Neural crest cell (in vitro differentiated cells): ENCODE data around the gene TANC1. TPM values are rescaled to one million over a fixed set of nuclear protein-coding genes. Genes with fewer than 3 reads are reported as not detected.

Experiments used
- DNase-seq: peaks from one replicate; pipeline ENCODE4 v3.0.0; 2021; ENCODE audit warnings: low read depth, mixed read lengths, low spot score
- H3K27ac Mint-ChIP-seq: one replicate; pipeline ENCODE4 v1.8.0; 2021; ENCODE audit warnings: mild to moderate bottlenecking, mixed read lengths; ENCODE audit not compliant: unreplicated experiment
- H3K27me3 Mint-ChIP-seq: 2 replicates; pipeline ENCODE4 v1.8.0; 2021; ENCODE audit warnings: low read depth, mild to moderate bottlenecking, mixed read lengths
- H3K36me3 Mint-ChIP-seq: 2 replicates; pipeline ENCODE4 v1.8.0; 2021; ENCODE audit warnings: low read depth, mild to moderate bottlenecking, mixed read lengths
- H3K4me1 Mint-ChIP-seq: 2 replicates; pipeline ENCODE4 v1.8.0; 2021; ENCODE audit warnings: mixed read lengths
- H3K4me3 Mint-ChIP-seq: one replicate; pipeline ENCODE4 v1.8.0; 2021; ENCODE audit warnings: mild to moderate bottlenecking, mixed read lengths
- H3K9me3 Mint-ChIP-seq: 2 replicates; pipeline ENCODE4 v1.8.0; 2021; ENCODE audit warnings: mixed read lengths
- CTCF ChIP-seq: fragments of 200-600 bp; sonication (generic); conservative IDR thresholded peaks from 2 replicates; pipeline ENCODE4 v1.5.0; 2021; ENCODE audit warnings: antibody characterized with exemption, mild to moderate bottlenecking
- total RNA-seq: library from RNA; stranded (reverse); gene quantifications from 2 replicates; pipeline ENCODE4 v1.2.1, GENCODE V29; 2021

The TANC1 gene
- total RNA-seq, 1 donor from 2014 or later, result 13.2 TPM

- peak overlapping the region; percentile 25 for H3K4me3 Mint-ChIP-seq
- no peak for TF ChIP-seq CTCF
- no peak overlapping the region for H3K27ac Mint-ChIP-seq
- H3K36me3 Mint-ChIP-seq, result no peaks in the 10 kb centered on the region
- no peaks in the 10 kb centered on the region for H3K27me3 Mint-ChIP-seq
- no peak for DNase-seq
- H3K9me3 Mint-ChIP-seq, result no peaks in the 10 kb centered on the region
- H3K4me1 Mint-ChIP-seq, result peaks cover 39% of the 10 kb centered on the region
Measured at GRCh38 chr2:159065313-159065712, 96.9 kb downstream of the TANC1 start.

GRCh38 chr2:159065891-159066290 lies 97.5 kb downstream of the TANC1 start:
- no peak for DNase-seq
- no peak for TF ChIP-seq CTCF
- Mint-ChIP-seq H3K36me3 (no peaks in the 10 kb centered on the region), H3K9me3 (no peaks in the 10 kb centered on the region), H3K27me3 (no peaks in the 10 kb centered on the region), H3K4me1 (peaks cover 45% of the 10 kb centered on the region), H3K4me3 (no peak overlapping the region), H3K27ac (peak overlapping the region; percentile 31)

GRCh38 chr2:159066541-159067156 lies 98.2 kb downstream of the TANC1 start:
- Mint-ChIP-seq H3K27ac (no peak overlapping the region), H3K9me3 (no peaks in the 10 kb centered on the region)

GRCh38 chr2:159067971-159068370 lies 99.5 kb downstream of the TANC1 start:
- no peak for DNase-seq
- Mint-ChIP-seq H3K4me3 (no peak overlapping the region), H3K36me3 (no peaks in the 10 kb centered on the region), H3K4me1 (peaks cover 54% of the 10 kb centered on the region), H3K27ac (no peak overlapping the region), H3K27me3 (no peaks in the 10 kb centered on the region), H3K9me3 (no peaks in the 10 kb centered on the region)
- no peak for TF ChIP-seq CTCF

More at GRCh38 chr2:159066541-159067156, 98.2 kb downstream of the TANC1 start:
- H3K27me3 Mint-ChIP-seq, result no peaks in the 10 kb centered on the region
- H3K4me3 Mint-ChIP-seq, result no peak overlapping the region
- no peak for DNase-seq
- H3K36me3 Mint-ChIP-seq, result no peaks in the 10 kb centered on the region
- H3K4me1 Mint-ChIP-seq, result peaks cover 50% of the 10 kb centered on the region
- TF ChIP-seq CTCF, result no peak

- no peak for TF ChIP-seq CTCF
- Mint-ChIP-seq H3K4me1 (peaks cover 55% of the 10 kb centered on the region), H3K36me3 (no peaks in the 10 kb centered on the region), H3K27me3 (no peaks in the 10 kb centered on the region), H3K9me3 (no peaks in the 10 kb centered on the region), H3K27ac (peak overlapping the region; percentile 25), H3K4me3 (no peak overlapping the region)
- no peak for DNase-seq
Measured at GRCh38 chr2:159069229-159069628, 100.8 kb downstream of the TANC1 start.
